SH-SY5Y (cell line): Measurements from ENCODE around the gene HCAR3.

Experiments
- GATA2 ChIP-seq: IDR thresholded peaks from 2 replicates; pipeline ENCODE4 v1.6.1; 2011; ENCODE audit warnings: mild to moderate bottlenecking, low read depth, low read length
- GATA3 ChIP-seq: IDR thresholded peaks from 2 replicates; pipeline ENCODE4 v1.6.1; 2011; ENCODE audit warnings: low read depth, mild to moderate bottlenecking, low read length, moderate library complexity

DNA sequence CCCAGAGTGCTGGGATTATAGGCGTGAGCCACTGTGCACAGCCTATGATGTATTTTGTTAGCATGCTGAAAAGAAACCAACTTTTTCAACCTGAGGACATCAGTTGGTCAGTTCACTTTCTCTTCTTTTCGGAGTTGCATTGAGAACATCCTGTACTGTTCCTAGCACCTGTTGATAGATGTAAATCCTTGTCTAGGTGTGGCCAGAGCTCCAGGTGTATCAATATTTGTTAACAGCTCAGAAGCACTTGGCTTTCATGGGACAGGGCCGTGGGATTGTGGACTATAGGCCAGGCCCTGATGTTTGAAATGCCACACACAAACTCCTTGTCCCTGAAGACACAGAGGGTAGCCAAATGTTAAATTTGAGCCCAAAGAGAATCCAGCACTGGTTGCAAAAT is 28.3 kb downstream of the HCAR3 start:
- TF ChIP-seq GATA2 (no peak), GATA3 (no peak)
